Heart left ventricle (tissue), 13 donors: ENCODE data around the gene MYL9.

Experiments
- CTCF ChIP-seq, 12 donors: fragments of 200-600 bp; sonication (generic) in 4 of 12; IDR thresholded peaks; one replicate each; pipeline versions ENCODE4 v1.5.0 to v1.8.0; 2018 to 2022; ENCODE audit warnings: antibody characterized with exemption in 12 of 12, mild to moderate bottlenecking in 5 of 12
- POLR2A ChIP-seq, 2 donors: fragments of 450-650 bp; IDR thresholded peaks; one replicate each; pipeline ENCODE4 v1.6.1; 2017; ENCODE audit warnings: antibody characterized with exemption in 2 of 2, mild to moderate bottlenecking in 2 of 2, moderate library complexity in 2 of 2
- donor health status: ischemic (EF 13 %, LVEDD 7.1; RV severe dilation, severe dysfunction).
- donor health status: DM: no; HTN: yes; CAD: no.
- donor health status: DM: no; HTN: no; CAD: no.
- donor health status: ischemic (EF 25% LVEDD 6.9; RV normal size, moderate dysfunction).
- donor health status: ischemic (EF 25% LVEDD 5.7; RV mildly dilated, moderate dysfunction).
- donor health status: ischemic (EF 35%, LVEDD 5.7; RV mildly dilated, moderate dysfunction).
- donor health status: nonischemic (EF 11% LVEDD 7.7; RV severe dilation, severe dysfunction).
- donor health status: DM: yes; HTN: yes; CAD: no.
- donor health status: PGD.
- donor health status: ischemic (EF 29% LVEDD 5.4; RV normal size, mild dysfunction).
- donor health status: nonischemic (EF 23%, LVEDD 6.1; RV moderate dilation, normal function).

GRCh38 chr20:36501367-36502006, 39.8 kb upstream of the MYL9 start:
- TF ChIP-seq CTCF (IDR thresholded peaks at IDR 0.05), result no peak
- no peak for TF ChIP-seq POLR2A (IDR thresholded peaks at IDR 0.05)
